Colonic mucosa (tissue), 4 donors: ENCODE results near the gene VPS35L. TPM values are rescaled to one million over a fixed set of nuclear protein-coding genes. Genes with fewer than 3 reads are reported as not detected.

Source experiments
- DNase-seq: peaks from one replicate; pipeline ENCODE4 v3.0.0-alpha.2; 2020
- H3K27ac ChIP-seq: fragments of 200-600 bp; one replicate; pipeline ENCODE4 v1.8.0; 2021
- H3K27me3 ChIP-seq: fragments of 200-600 bp; one replicate; pipeline ENCODE4 v1.8.0; 2021
- H3K36me3 ChIP-seq: fragments of 200-600 bp; one replicate; pipeline ENCODE4 v1.8.0; 2021
- H3K4me1 ChIP-seq: fragments of 200-600 bp; one replicate; pipeline ENCODE4 v1.8.0; 2021; ENCODE audit warnings: mild to moderate bottlenecking
- H3K4me3 ChIP-seq: fragments of 200-600 bp; one replicate; pipeline ENCODE4 v1.8.0; 2021
- H3K9ac ChIP-seq, 2 donors: one replicate each; pipeline ENCODE4 v1.7.0; 2013; ENCODE audit warnings: control low read depth in 2 of 2, low read depth in 2 of 2, low read length in 2 of 2
- H3K9me3 ChIP-seq: fragments of 200-600 bp; one replicate; pipeline ENCODE4 v1.8.0; 2021
- intact Hi-C: fragments of 100-400 bp; cut with DNase I; formaldehyde crosslinking; loops from one replicate; pipeline ENCODE4 v1.14.1; 2022
- total RNA-seq, 2 donors: library from RNA; stranded (reverse); fragmentation: NEBNext Ultra II Directional in 1 of 2; extraction: Animal tissue kit (Norgen Biotek cat#: 25700) in 1 of 2; gene quantifications; one replicate each; pipeline ENCODE4 v1.2.1, GENCODE V29; 2021
- TF ChIP-seq, protein P1 (sequence below): fragments of 200-600 bp; IDR thresholded peaks from one replicate; pipeline ENCODE4 v1.8.0; 2022; ENCODE audit warnings: antibody characterized with exemption, mild to moderate bottlenecking
- donor health status: healthy.
- donor health status: DM: no; HTN: no; CAD: no.
- donor health status: DM: no; HTN: no; CAD: no.

The VPS35L gene
- total RNA-seq, 2 donors from 2014 or later, result 38.0 to 43.7 TPM

DNA sequence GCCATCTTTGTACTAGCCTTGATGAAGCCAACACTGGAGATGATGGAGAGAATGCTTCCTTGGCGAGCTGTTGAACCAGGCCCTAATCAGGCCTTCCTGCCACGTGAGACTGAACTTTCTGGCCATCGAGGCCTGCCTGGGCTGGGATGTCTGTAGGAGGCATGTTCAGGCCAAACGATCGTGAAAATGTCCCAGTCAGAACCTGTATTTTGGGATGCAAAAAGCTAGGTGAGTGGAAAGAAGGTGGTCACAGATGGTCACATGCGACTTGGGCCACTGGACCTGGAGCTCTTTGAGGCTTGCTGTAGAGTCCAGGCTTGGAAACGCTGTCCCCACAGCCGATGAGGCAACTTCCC, 149.6 kb downstream of the VPS35L start:
- TF ChIP-seq, protein P1, sequence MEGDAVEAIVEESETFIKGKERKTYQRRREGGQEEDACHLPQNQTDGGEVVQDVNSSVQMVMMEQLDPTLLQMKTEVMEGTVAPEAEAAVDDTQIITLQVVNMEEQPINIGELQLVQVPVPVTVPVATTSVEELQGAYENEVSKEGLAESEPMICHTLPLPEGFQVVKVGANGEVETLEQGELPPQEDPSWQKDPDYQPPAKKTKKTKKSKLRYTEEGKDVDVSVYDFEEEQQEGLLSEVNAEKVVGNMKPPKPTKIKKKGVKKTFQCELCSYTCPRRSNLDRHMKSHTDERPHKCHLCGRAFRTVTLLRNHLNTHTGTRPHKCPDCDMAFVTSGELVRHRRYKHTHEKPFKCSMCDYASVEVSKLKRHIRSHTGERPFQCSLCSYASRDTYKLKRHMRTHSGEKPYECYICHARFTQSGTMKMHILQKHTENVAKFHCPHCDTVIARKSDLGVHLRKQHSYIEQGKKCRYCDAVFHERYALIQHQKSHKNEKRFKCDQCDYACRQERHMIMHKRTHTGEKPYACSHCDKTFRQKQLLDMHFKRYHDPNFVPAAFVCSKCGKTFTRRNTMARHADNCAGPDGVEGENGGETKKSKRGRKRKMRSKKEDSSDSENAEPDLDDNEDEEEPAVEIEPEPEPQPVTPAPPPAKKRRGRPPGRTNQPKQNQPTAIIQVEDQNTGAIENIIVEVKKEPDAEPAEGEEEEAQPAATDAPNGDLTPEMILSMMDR, result no peak
- Histone ChIP-seq H3K4me1 (no peaks in the 10 kb centered on the region), H3K9me3 (no peaks in the 10 kb centered on the region), H3K27me3 (no peaks in the 10 kb centered on the region), H3K36me3 (peaks cover 6% of the 10 kb centered on the region), H3K9ac (no peak overlapping the region), H3K27ac (peak overlapping the region; percentile 61), H3K4me3 (no peak overlapping the region)
- intact Hi-C loops, result no loop called here
- no peak for DNase-seq

DNA sequence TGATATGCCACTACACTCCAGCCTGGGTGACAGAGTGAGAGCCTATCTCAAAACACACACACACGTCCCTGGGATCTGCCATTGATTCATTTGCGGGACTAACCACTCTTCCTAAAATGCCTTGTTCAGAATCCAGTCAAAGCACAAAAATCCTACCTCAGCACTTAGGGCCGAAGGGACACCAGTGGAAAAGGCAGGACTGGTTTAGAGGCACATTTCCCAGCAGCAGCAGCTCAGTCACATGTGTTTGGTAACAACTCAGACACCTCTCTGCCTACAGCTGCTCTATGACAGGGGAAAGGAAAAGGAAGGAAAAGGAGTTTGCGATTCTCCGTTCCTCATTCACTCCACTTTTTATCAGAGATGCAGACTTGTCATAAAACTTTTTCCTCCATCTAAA, 150.3 kb downstream of the VPS35L start:
- H3K4me1 ChIP-seq, result no peaks in the 10 kb centered on the region
- H3K36me3 ChIP-seq, result peaks cover 8% of the 10 kb centered on the region
- no peaks in the 10 kb centered on the region for H3K27me3 ChIP-seq
- H3K27ac ChIP-seq, result peak overlapping the region; percentile 61
- no peak for DNase-seq
- TF ChIP-seq, protein P1, result no peak
- no peaks in the 10 kb centered on the region for H3K9me3 ChIP-seq
- H3K9ac ChIP-seq, result no peak overlapping the region
- no peak overlapping the region for H3K4me3 ChIP-seq
- intact Hi-C loops, result no loop called here

DNA sequence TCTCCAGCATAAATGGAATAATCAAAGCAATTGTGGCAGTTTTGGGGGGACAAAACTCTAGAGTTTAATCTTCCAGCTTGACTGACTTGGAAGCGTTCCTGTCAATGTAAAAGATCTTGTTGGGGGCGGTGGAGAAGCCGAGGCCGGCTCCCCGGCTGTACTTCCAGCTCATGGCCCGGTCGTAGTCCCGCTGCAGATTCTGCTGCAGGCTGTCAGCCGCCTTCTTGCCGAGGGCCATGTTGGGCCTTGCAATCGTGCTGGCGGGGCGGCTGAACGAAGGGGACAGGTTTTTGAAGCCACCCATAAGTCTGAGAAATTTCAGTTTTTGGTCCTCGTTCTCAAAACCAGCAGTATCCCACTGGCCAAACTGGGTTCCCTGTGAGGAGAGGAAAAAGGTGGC, 151.3 kb downstream of the VPS35L start:
- no peaks in the 10 kb centered on the region for H3K27me3 ChIP-seq
- H3K4me3 ChIP-seq, result no peak overlapping the region
- intact Hi-C loops, result no loop called here
- no peaks in the 10 kb centered on the region for H3K4me1 ChIP-seq
- no peaks in the 10 kb centered on the region for H3K9me3 ChIP-seq
- H3K27ac ChIP-seq, result no peak overlapping the region
- H3K9ac ChIP-seq, result no peak overlapping the region
- no peak for DNase-seq
- TF ChIP-seq, protein P1, result no peak
- H3K36me3 ChIP-seq, result peaks cover 8% of the 10 kb centered on the region

DNA sequence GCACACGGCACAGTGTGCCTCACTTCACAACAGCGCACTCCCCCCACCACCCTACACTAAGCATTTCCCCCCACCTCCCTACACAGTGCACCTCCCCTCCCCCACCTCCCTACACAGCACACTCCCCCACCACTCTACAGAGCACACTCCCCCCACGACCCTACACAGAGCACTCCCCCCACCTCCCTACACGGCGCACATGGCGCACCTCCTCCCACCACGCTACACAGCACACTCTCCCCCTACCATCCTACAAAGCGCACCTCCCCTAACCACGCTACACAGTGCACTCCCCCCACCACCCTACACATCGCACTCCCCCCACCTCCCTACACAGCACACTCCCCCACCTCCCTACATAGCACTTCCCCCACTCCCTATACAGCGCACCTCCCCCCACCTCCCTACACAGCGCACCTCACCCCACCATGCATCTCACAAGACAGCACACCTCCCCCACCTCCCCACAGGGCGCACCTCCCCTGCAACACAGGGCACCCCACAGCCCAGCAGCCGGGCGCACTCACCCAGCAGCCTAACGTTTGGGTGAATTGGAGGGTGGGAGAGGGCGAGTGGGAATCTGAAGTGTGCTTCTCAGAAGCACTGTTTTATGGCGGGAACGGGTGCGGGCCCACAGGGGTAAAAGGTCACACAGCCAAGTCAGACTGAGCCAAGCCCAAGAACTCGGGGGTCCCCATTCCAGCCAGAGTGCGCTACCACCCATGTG, 152.2 kb downstream of the VPS35L start:
- Histone ChIP-seq H3K9me3 (no peaks in the 10 kb centered on the region), H3K27ac (no peak overlapping the region), H3K9ac (no peak overlapping the region), H3K27me3 (no peaks in the 10 kb centered on the region), H3K4me1 (no peaks in the 10 kb centered on the region), H3K4me3 (no peak overlapping the region), H3K36me3 (peaks cover 8% of the 10 kb centered on the region)
- DNase-seq, result no peak
- intact Hi-C loops, result no loop called here
- TF ChIP-seq, protein P1, result no peak

DNA sequence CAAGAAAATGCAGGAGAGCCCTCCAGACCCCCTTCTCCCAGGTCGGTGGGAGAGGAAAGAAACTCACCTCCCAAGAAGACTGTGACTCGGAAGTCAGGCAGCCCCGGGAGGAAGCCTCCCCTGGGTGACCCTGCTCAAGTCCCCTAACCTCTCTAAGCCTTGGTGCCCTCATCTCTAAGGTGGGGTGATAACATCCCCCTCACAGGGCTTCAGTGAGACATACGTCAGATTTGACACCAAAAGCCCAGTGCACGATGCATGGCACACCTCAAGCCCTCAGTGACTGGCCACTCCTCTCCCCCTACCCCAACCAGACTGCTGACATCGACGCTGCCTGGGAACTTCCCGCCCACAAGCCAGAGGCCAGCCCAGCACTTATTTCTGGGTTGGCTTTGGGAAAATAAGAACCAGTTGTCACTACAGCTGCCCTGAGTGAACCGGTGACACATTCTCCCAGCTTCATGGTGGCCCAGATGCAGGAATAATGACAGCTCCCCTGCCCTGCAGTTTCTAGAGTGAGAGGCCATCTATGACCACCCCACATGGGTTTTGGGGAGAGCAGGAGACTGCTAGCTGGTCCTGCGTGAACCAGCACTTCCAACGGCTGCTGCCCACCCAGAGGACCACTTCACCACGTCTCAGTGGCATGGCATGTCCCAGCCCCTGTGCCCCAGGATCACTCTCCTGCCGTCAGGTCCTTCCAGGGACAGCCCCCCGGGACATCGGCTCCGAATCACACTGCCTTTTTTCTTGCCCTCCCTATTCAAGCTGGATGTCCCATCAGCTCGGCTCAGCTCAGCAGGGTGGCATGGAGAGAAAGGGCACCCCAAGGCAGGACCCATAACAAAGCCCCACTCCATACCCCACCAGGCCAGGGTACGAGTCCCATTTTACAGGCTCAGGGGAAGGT, 153.0 kb downstream of the VPS35L start:
- no peak overlapping the region for H3K27ac ChIP-seq
- intact Hi-C loops, result no loop called here
- H3K36me3 ChIP-seq, result peaks cover 8% of the 10 kb centered on the region

More for the DNA sequence above, 153.0 kb downstream of the VPS35L start:
- DNase-seq, result no peak
- no peaks in the 10 kb centered on the region for H3K9me3 ChIP-seq
- no peak overlapping the region for H3K4me3 ChIP-seq
- H3K27me3 ChIP-seq, result no peaks in the 10 kb centered on the region
- H3K9ac ChIP-seq, result no peak overlapping the region
- TF ChIP-seq, protein P1, result no peak
- no peaks in the 10 kb centered on the region for H3K4me1 ChIP-seq
